ENCODE measurements around the gene BTRC.
"Not testable (repeated sequence)": the region's sequence is repeated elsewhere in the genome, so short reads cannot be mapped to it uniquely, and the experiment has no call there.

The BTRC gene

DNA sequence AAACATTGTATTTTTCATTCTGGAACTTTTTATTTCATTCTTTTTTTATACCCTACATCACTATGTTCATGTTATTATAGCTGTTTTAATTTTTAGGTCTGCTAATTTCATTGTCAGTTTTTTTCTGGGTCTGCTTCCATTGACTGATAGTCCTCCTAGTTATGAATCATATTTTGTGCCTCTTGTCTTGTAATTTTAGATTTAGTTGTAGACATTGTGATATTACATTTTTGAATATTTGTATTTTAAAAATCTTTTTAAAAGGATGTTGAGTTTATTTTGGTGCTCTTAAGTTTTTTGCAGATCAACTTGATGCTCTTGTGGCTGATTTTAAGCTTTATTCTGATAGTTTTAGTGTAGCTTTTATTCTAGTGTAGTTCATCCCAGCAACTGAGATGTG lies 57.6 kb downstream of the BTRC start:
- in situ Hi-C loops (cut with MboI; ENCODE audit: low pct_unique_long_range_greater_than_20kb, low sequenced_read_pairs, unreplicated experiment): no loop called here
- DNase-seq (ENCODE audit: low spot score): no peak

GRCh38 chr10:101414034-101414433 lies 60.1 kb downstream of the BTRC start:
- TF ChIP-seq, protein P1, sequence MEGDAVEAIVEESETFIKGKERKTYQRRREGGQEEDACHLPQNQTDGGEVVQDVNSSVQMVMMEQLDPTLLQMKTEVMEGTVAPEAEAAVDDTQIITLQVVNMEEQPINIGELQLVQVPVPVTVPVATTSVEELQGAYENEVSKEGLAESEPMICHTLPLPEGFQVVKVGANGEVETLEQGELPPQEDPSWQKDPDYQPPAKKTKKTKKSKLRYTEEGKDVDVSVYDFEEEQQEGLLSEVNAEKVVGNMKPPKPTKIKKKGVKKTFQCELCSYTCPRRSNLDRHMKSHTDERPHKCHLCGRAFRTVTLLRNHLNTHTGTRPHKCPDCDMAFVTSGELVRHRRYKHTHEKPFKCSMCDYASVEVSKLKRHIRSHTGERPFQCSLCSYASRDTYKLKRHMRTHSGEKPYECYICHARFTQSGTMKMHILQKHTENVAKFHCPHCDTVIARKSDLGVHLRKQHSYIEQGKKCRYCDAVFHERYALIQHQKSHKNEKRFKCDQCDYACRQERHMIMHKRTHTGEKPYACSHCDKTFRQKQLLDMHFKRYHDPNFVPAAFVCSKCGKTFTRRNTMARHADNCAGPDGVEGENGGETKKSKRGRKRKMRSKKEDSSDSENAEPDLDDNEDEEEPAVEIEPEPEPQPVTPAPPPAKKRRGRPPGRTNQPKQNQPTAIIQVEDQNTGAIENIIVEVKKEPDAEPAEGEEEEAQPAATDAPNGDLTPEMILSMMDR (IDR thresholded peaks at IDR 0.05; ENCODE audit: extremely low read depth, insufficient read depth, missing control alignments): no peak
- in situ Hi-C loops (cut with MboI; ENCODE audit: low pct_unique_long_range_greater_than_20kb, low sequenced_read_pairs, unreplicated experiment): no loop called here
- no peak for DNase-seq (ENCODE audit: low spot score)

More for the DNA sequence above, 57.6 kb downstream of the BTRC start:
- TF ChIP-seq, protein P1 (IDR thresholded peaks at IDR 0.05; ENCODE audit: extremely low read depth, insufficient read depth, missing control alignments): no peak

DNA sequence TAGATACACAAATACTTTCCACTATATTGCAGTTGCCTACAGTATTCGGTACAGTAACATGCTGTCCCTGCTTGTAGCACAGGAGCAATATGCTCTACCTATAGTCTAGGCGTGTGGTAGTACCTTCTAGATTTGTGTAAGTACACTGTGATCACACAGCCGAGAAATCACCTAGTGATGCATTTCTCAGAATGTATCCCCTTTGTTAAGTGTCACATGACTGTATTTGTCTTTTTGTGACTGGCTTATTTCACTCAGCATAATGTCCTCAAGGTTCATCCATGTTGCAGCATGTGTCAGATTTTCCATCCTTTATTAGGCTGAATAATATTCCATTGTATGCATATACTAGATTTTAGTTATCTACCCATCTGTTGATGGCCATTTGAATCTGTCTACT lies 61.9 kb downstream of the BTRC start:
- in situ Hi-C loops (cut with MboI; ENCODE audit: low pct_unique_long_range_greater_than_20kb, low sequenced_read_pairs, unreplicated experiment): no loop called here
- TF ChIP-seq, protein P1 (IDR thresholded peaks at IDR 0.05; ENCODE audit: extremely low read depth, insufficient read depth, missing control alignments): no peak
- DNase-seq (ENCODE audit: low spot score): no peak

- in situ Hi-C loops (cut with MboI; ENCODE audit: low pct_unique_long_range_greater_than_20kb, low sequenced_read_pairs, unreplicated experiment); DNase-seq (ENCODE audit: low spot score): not testable (repeated sequence)
These were observed 68.0 kb downstream of the BTRC start for GRCh38 chr10:101421967-101422366.

DNA sequence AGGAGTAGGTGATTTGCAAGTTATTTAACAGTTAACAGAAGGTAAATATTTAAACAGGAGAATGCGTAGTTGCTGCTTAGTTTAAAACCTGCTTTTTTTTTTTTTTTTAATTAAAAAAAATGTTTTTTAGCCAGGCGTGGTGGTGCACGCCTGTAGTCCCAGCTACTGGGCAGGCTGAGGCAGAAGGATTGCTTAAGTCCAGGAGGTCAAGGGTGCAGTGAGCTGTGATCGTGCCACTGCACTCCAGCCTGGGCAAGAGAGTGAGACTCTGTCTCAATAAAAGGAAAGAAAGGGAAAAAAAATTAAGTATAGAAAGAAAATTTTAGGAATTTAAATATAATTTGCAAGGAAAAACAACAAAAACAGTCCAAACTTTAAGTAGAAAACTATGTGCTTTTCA lies 71.6 kb downstream of the BTRC start:
- TF ChIP-seq, protein P1 (IDR thresholded peaks at IDR 0.05; ENCODE audit: extremely low read depth, insufficient read depth, missing control alignments): no peak
- in situ Hi-C loops (cut with MboI; ENCODE audit: low pct_unique_long_range_greater_than_20kb, low sequenced_read_pairs, unreplicated experiment): loop anchor here (25.0 kb wide), 1 partner anchor 138 kb away; no protein-coding TSS in a partner anchor
- DNase-seq (ENCODE audit: low spot score): no peak

DNA sequence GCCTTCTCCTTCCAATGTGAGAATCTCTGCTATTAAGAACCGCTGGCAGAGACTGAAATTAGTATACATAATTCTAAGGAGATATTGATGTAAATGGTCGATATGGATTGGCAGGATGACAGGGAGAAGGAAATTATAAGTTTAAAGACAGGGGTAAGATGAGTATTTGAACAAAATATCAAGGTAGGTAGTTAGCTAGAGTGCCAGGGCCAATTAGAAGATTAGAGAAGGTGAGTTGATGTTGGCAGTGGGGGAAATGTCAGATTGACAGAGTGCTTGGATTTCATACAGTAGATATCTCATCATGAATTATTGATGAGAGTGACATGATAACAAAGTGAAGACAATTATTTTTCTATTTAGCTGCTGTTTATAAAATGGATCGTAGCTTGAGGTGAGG lies 74.1 kb downstream of the BTRC start:
- in situ Hi-C loops (cut with MboI; ENCODE audit: low pct_unique_long_range_greater_than_20kb, low sequenced_read_pairs, unreplicated experiment): loop anchor here (25.0 kb wide), 1 partner anchor 141 kb away; no protein-coding TSS in a partner anchor
- TF ChIP-seq, protein P1 (IDR thresholded peaks at IDR 0.05; ENCODE audit: extremely low read depth, insufficient read depth, missing control alignments): no peak
- no peak for DNase-seq (ENCODE audit: low spot score)

DNA sequence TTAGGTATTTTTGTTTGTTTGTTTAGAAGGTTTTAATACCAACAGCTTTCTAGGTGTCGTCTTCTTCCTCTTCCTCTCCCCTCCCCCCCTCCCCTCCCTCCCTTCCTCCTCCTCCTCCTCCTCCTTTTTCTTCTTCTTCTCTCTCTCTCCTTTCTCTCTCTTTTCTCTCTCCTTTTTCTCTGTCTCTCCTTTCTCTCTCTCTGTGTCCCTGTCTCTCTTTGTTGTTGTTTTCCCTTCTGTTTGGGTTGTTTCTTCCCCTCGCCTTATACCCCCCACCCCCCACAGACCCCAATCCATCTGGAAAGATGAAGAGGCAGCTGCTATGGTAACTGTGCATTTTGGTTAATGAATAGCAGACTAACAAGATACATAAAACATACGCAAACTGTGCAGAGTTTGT lies 75.5 kb downstream of the BTRC start:
- TF ChIP-seq, protein P1 (IDR thresholded peaks at IDR 0.05; ENCODE audit: extremely low read depth, insufficient read depth, missing control alignments): no peak
- DNase-seq (ENCODE audit: low spot score): no peak
- in situ Hi-C loops (cut with MboI; ENCODE audit: low pct_unique_long_range_greater_than_20kb, low sequenced_read_pairs, unreplicated experiment): loop anchor here (25.0 kb wide), 1 partner anchor 142 kb away; no protein-coding TSS in a partner anchor

All from GM13977 (cell line).